ENCODE measurements around the gene KCNA5.

The KCNA5 gene

GRCh38 chr12:5052348-5052747 is 8.7 kb downstream of the KCNA5 start:
- H3K4me3 ChIP-seq (ENCODE audit: low read depth, low read length) = no peak overlapping the region

DNA sequence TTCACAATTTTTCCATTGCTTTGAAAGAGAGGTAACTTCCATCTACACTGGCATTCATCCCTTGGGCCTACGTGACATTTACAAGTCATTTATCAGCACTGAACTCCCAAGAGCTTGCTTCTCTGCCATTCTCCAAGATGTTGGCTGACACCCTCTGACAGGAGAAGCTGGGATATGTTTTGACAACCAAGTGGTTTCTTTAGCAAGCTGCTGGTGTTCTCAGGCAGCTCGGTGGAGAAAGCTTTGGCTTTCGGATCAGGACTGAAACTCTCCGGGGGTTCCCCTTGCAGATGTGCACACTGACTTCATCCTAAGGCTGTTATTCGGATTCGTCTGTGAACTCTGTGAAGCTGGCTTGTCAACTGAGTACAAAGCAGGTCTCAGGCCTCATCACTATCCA is 15.7 kb downstream of the KCNA5 start:
- H3K4me3 ChIP-seq (ENCODE audit: low read depth, low read length) = no peak overlapping the region
- no peak for TF ChIP-seq CTCF (conservative IDR thresholded peaks at IDR 0.05; ENCODE audit: low read depth, low read length)
- DNase-seq (ENCODE audit: low read depth) = no peak

More at GRCh38 chr12:5052348-5052747, 8.7 kb downstream of the KCNA5 start:
- DNase-seq (ENCODE audit: low read depth) = no peak
- no peak for TF ChIP-seq CTCF (conservative IDR thresholded peaks at IDR 0.05; ENCODE audit: low read depth, low read length)

DNA sequence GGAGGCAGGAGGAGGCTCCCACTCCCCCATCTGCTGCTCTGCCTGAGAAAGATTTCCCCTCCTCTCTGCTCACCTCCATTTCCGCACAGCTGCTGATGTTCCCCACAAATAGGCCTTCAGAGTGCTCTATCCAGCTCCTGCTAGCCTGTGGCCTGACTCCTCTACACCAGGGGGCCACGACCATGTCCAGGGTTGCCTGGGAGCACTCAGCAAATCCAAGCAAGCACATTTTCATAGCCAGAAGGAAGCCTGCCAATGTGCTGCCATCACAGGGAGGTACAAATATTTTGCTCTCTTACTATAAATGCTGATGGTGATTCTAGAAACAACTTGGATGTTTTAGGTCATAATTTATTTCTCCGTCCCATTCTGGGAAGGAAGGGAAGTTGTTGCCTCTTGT is 17.3 kb downstream of the KCNA5 start:
- no peak for TF ChIP-seq CTCF (conservative IDR thresholded peaks at IDR 0.05; ENCODE audit: low read depth, low read length)
- H3K4me3 ChIP-seq (ENCODE audit: low read depth, low read length) = no peak overlapping the region
- no peak for DNase-seq (ENCODE audit: low read depth)

GRCh38 chr12:5063149-5063548 is 19.5 kb downstream of the KCNA5 start:
- TF ChIP-seq CTCF (conservative IDR thresholded peaks at IDR 0.05; ENCODE audit: low read depth, low read length) = no peak
- H3K4me3 ChIP-seq (ENCODE audit: low read depth, low read length) = no peak overlapping the region
- no peak for DNase-seq (ENCODE audit: low read depth)

GRCh38 chr12:5064913-5065490 is 21.3 kb downstream of the KCNA5 start:
- DNase-seq (ENCODE audit: low read depth) = no peak
- no peak for TF ChIP-seq CTCF (conservative IDR thresholded peaks at IDR 0.05; ENCODE audit: low read depth, low read length)
- H3K4me3 ChIP-seq (ENCODE audit: low read depth, low read length) = no peak overlapping the region

- TF ChIP-seq CTCF (conservative IDR thresholded peaks at IDR 0.05; ENCODE audit: low read depth, low read length) = no peak
- H3K4me3 ChIP-seq (ENCODE audit: low read depth, low read length) = no peak overlapping the region
- no peak for DNase-seq (ENCODE audit: low read depth)
Observed at GRCh38 chr12:5066251-5066650, 22.6 kb downstream of the KCNA5 start.

DNA sequence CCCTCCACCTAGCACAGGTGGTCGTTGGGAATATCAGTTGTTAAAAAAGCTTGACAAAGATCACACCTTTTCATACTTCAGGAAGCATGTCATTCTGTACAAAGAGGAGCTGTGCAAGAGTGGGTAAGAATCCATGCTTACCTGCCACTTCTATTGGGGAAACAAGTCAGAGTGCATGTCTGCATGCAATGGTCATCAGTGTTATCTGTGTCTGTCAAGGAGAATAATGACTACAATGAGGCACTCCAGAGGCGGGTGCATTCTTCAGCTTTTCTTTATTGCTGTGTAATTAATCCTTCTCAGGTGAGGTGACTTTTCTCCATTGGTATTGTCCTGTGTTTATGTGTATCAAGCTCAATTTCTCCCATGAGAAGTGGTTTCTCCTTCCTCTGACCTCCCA is 24.4 kb downstream of the KCNA5 start:
- DNase-seq (ENCODE audit: low read depth) = no peak
- no peak overlapping the region for H3K4me3 ChIP-seq (ENCODE audit: low read depth, low read length)
- no peak for TF ChIP-seq CTCF (conservative IDR thresholded peaks at IDR 0.05; ENCODE audit: low read depth, low read length)

Measured in choroid plexus epithelial cell (primary cell).